Psoas muscle (tissue), 8 donors: Measurements from ENCODE around the gene TIPRL. TPM values are rescaled to one million over a fixed set of nuclear protein-coding genes. Genes with fewer than 3 reads are reported as not detected.
"Not testable (repeated sequence)": the region's sequence is repeated elsewhere in the genome, so short reads cannot be mapped to it uniquely, and the experiment has no call there.

Experiments used
- ATAC-seq, 4 donors: fragments of 200-7000 bp; cut with Tn5 transposase; one replicate each; pipeline ENCODE4 v1.9.1; 2020; ENCODE audit warnings: moderate library complexity in 3 of 4, mild to moderate bottlenecking in 2 of 4
- DNase-seq, 2 donors: peaks; one replicate each; pipeline ENCODE4 v3.0.0-alpha.2; 2020
- H3K27ac ChIP-seq: fragments of 200-600 bp; one replicate; pipeline ENCODE4 v1.8.0; 2022
- H3K27me3 ChIP-seq, 3 donors: fragments of 200-600 bp in 1 of 3; one replicate each; pipeline versions ENCODE4 v1.6.1 to v1.8.0; 2013 to 2022; ENCODE audit warnings: low read length in 2 of 3, mild to moderate bottlenecking in 2 of 3, moderate library complexity in 1 of 3; ENCODE audit not compliant: insufficient read depth in 3 of 3
- H3K36me3 ChIP-seq, 2 donors: fragments of 200-600 bp in 1 of 2; one replicate each; pipeline versions ENCODE4 v1.6.1 to v1.8.0; 2013 to 2022; ENCODE audit warnings: low read depth in 1 of 2, mild to moderate bottlenecking in 1 of 2, moderate library complexity in 1 of 2; ENCODE audit not compliant: insufficient read depth in 1 of 2
- H3K4me1 ChIP-seq: fragments of 200-600 bp; one replicate; pipeline ENCODE4 v1.8.0; 2022
- H3K4me3 ChIP-seq: fragments of 200-600 bp; one replicate; pipeline ENCODE4 v1.8.0; 2022; ENCODE audit warnings: mild to moderate bottlenecking
- H3K9me3 ChIP-seq: fragments of 200-600 bp; one replicate; pipeline ENCODE4 v1.8.0; 2022
- WGBS, 3 donors: extraction: QIAGEN DNeasy Blood & Tissue Kit; methylation state at CpG; one replicate each; pipeline versions ENCODE4 v1.1.6 to v1.1.7; 2013; 5-methylcytosine and 5-hydroxymethylcytosine counted together
- intact Hi-C, 2 donors: fragments of 100-400 bp; cut with DNase I; formaldehyde crosslinking; loops; one replicate each; pipeline versions ENCODE4 v1.11.0 to v1.14.2; 2022
- polyA plus RNA-seq, 3 donors: library from polyadenylated mRNA; stranded (reverse); fragments of 200-250 nt; gene quantifications; one replicate each; pipeline ENCODE4 v1.2.3, GENCODE V29; 2013
- total RNA-seq, 4 donors: library from RNA; stranded (reverse); fragmentation: NEBNext Ultra II Directional in 2 of 4; extraction: Animal tissue kit (Norgen Biotek cat#: 25700) in 2 of 4; gene quantifications; one replicate each; pipeline versions ENCODE4 v1.2.1 to v1.2.4, GENCODE V29; 2021 to 2023
- TF ChIP-seq, protein P1 (sequence below): fragments of 200-600 bp; IDR thresholded peaks from one replicate; pipeline ENCODE4 v1.8.0; 2022; ENCODE audit warnings: antibody characterized with exemption
- donor health status: healthy with polysubstance abuse.
- donor health status: DM: no; HTN: no; CAD: no; lungs with moderate emphysema.
- donor health status: Bipolar disorder and iron deficiency.
- donor health status: healthy.
- donor health status: DM: yes; HTN: yes; CAD: no.
- donor health status: DM: no; HTN: no; CAD: no.
- donor health status: DM: no; HTN: no; CAD: no.
- donor health status: DM: yes; HTN: yes; CAD: no.

TIPRL gene
- total and polyA plus RNA-seq, 7 donors, result 15.3 to 34.7 (median 30.7) TPM

DNA sequence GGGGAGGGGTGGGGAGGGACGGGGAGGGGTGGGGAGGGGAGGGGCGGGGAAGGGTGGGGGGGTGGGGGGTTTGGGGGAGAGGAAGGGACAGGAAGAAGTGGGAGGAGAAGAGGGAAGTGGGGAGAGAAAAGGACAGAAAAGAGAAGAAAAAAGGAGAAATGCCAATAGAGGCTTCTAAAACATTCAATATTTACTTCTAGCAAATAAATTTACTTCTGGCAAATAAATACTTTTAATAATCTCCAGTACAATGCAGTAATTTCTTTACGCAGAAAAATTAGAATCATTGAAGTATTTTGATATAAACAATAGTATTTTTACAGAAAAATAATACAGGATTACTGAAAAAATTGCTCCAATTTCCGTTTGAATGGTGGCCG, 32.6 kb upstream of the TIPRL start:
- TF ChIP-seq, protein P1, sequence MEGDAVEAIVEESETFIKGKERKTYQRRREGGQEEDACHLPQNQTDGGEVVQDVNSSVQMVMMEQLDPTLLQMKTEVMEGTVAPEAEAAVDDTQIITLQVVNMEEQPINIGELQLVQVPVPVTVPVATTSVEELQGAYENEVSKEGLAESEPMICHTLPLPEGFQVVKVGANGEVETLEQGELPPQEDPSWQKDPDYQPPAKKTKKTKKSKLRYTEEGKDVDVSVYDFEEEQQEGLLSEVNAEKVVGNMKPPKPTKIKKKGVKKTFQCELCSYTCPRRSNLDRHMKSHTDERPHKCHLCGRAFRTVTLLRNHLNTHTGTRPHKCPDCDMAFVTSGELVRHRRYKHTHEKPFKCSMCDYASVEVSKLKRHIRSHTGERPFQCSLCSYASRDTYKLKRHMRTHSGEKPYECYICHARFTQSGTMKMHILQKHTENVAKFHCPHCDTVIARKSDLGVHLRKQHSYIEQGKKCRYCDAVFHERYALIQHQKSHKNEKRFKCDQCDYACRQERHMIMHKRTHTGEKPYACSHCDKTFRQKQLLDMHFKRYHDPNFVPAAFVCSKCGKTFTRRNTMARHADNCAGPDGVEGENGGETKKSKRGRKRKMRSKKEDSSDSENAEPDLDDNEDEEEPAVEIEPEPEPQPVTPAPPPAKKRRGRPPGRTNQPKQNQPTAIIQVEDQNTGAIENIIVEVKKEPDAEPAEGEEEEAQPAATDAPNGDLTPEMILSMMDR, result no peak
- H3K27ac ChIP-seq, result no peak overlapping the region
- no peaks in the 10 kb centered on the region for H3K27me3 ChIP-seq
- no peaks in the 10 kb centered on the region for H3K4me1 ChIP-seq
- intact Hi-C loops, result no loop called here
- ATAC-seq, result no peak
- H3K36me3 ChIP-seq, result no peaks in the 10 kb centered on the region
- H3K4me3 ChIP-seq, result no peak overlapping the region
- no peaks in the 10 kb centered on the region for H3K9me3 ChIP-seq
- 60 to 85% (median 84%) methylated on average over 3 to 4 of the region's 5 CpGs for WGBS, 3 donors
- no peak for DNase-seq

DNA sequence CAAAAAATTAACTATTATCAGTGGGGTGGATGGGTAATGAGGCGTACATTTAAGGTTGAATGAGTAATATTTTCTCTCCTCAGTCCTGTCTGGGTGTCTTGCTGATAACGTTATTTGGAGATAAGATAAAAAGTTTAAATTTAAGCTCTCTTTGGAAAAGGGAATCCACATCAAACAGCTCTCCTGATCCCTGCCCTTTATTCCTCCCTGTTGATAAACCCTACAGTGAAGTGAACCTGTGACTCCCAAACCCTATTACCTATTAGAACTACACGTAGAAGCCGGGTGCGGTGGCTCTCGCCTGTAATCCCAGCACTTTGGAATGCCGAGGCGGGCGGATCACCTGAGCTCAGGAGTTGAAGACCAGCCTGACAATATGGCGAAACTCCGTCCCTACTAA, 32.1 kb upstream of the TIPRL start:
- Histone ChIP-seq H3K36me3 (no peaks in the 10 kb centered on the region), H3K9me3 (no peaks in the 10 kb centered on the region), H3K4me1 (no peaks in the 10 kb centered on the region), H3K27me3 (no peaks in the 10 kb centered on the region), H3K27ac (no peak overlapping the region), H3K4me3 (no peak overlapping the region)
- no peak for DNase-seq
- ATAC-seq, result no peak
- intact Hi-C loops, result no loop called here
- WGBS, 3 donors, result 92 to 93% (median 93%) methylated on average over 11 of the region's 11 CpGs
- TF ChIP-seq, protein P1, result no peak

DNA sequence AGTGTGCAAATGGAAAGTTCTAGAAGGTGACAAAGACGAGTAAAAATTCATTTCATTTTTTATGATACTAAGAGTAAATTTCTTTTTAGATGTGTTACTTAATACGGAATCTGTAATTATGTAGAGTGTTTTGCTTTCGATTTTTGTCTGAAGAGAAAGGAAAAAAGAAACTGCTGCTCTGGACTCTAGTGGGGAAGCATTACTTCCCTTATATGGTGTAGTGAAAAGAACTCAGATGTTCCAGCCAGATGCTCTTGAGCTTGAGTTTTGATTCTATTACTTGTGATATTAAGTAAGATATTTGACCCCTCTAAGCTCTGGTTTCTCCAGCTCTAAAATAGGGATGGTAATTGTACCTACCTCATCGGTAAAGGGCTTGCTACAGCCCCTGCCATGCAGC, 29.8 kb upstream of the TIPRL start:
- H3K9me3 ChIP-seq, result no peaks in the 10 kb centered on the region
- WGBS, 3 donors, result 61 to 72% (median 68%) methylated on average over 4 of the region's 4 CpGs
- ATAC-seq, result no peak
- DNase-seq, result no peak
- H3K4me3 ChIP-seq, result no peak overlapping the region
- TF ChIP-seq, protein P1, result no peak
- H3K4me1 ChIP-seq, result no peaks in the 10 kb centered on the region
- H3K27me3 ChIP-seq, result no peaks in the 10 kb centered on the region
- no peaks in the 10 kb centered on the region for H3K36me3 ChIP-seq
- intact Hi-C loops, result no loop called here
- H3K27ac ChIP-seq, result no peak overlapping the region

DNA sequence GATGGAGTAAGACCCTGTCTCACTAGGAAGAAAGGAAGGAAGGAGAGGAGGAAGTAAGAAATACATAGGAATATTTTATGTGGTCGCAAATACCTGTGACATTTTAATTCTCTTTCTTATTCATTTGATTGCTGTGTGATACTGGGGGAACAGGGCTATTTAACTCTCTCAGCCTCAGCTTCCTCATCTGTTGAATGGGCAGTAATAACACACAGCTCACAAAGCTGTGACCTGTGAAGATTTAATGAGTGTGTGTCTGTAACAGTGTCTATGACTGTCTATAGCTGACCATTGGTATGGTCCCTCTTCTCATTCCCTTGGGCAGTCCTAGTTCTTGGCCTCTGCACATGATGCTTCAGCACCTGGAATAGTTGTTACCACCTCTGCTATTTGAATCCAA, 28.5 kb upstream of the TIPRL start:
- no peak overlapping the region for H3K4me3 ChIP-seq
- H3K9me3 ChIP-seq, result no peaks in the 10 kb centered on the region
- no peaks in the 10 kb centered on the region for H3K36me3 ChIP-seq
- no peaks in the 10 kb centered on the region for H3K27me3 ChIP-seq
- TF ChIP-seq, protein P1, result no peak
- no peak for ATAC-seq
- no peaks in the 10 kb centered on the region for H3K4me1 ChIP-seq
- 95 to 100% (median 97%) methylated on average over 1 of the region's 1 CpG for WGBS, 3 donors
- H3K27ac ChIP-seq, result no peak overlapping the region
- intact Hi-C loops, result no loop called here
- no peak for DNase-seq

DNA sequence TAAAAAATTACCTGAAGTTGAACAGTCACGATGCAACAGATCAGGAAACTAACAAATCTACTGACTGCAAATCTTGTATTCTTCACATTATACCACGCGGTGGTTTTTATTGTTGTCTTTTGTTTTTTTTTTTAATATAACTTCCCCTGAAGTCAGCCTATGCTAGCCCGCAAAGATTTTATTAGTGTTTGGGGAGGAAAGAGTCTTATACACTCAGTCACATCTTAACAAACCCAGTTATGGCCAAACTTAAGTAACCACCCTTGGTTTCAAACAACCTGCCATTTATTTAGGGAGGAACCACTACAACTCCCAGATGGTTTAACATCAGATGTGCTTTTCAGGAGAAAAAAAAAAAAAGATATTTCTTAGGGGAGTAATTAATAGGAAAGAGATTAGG, 26.8 kb upstream of the TIPRL start:
- H3K9me3 ChIP-seq, result no peaks in the 10 kb centered on the region
- 78 to 80% (median 78%) methylated on average over 4 of the region's 4 CpGs for WGBS, 3 donors
- TF ChIP-seq, protein P1, result no peak
- H3K27me3 ChIP-seq, result no peaks in the 10 kb centered on the region
- H3K36me3 ChIP-seq, result no peaks in the 10 kb centered on the region
- ATAC-seq, result no peak
- no peak overlapping the region for H3K27ac ChIP-seq
- no peak overlapping the region for H3K4me3 ChIP-seq
- intact Hi-C loops, result no loop called here
- no peak for DNase-seq
- no peaks in the 10 kb centered on the region for H3K4me1 ChIP-seq

DNA sequence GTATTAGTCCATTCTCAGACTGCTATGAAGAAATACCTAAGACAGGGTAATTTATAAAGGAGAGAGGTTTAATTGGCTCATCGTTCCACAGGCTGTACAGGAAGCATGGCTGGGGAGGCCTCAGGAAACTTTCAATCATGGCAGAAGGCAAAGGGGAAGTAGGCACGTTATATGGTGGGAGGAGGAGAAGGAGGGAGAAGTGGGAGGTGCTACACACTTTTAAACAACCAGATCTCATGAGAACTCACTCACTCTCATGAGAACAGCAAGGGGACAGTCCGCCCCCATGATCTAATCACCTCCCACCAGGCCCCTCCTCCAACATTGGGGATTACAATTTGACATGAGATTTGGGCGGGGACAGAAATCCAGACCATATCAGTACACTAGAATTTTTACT, 24.1 kb upstream of the TIPRL start:
- H3K27ac ChIP-seq, ATAC-seq, H3K27me3 ChIP-seq, intact Hi-C loops, DNase-seq, H3K36me3 ChIP-seq, H3K4me1 ChIP-seq, H3K4me3 ChIP-seq, H3K9me3 ChIP-seq: not testable (repeated sequence)
- 62 to 68% (median 66%) methylated on average over 4 of the region's 4 CpGs for WGBS, 3 donors
